Fibroblast of the conjunctiva (primary cell): Measurements from ENCODE around the gene GALNT2.

ENCODE experiments used
- DNase-seq: peaks from one replicate; pipeline ENCODE4 v3.0.0-alpha.2; 2010; ENCODE audit warnings: low read depth

Gene GALNT2

GRCh38 chr1:230112782-230113181, 45.7 kb downstream of the GALNT2 start:
- no peak for DNase-seq

- no peak for DNase-seq
These were observed 46.2 kb downstream of the GALNT2 start for GRCh38 chr1:230113235-230113592.

- peak; percentile 66 for DNase-seq
These were observed 46.7 kb downstream of the GALNT2 start for GRCh38 chr1:230113593-230114236.

- no peak for DNase-seq
These were observed 47.2 kb downstream of the GALNT2 start for GRCh38 chr1:230114237-230114651.

GRCh38 chr1:230117694-230118093, 50.7 kb downstream of the GALNT2 start:
- DNase-seq = no peak

- no peak for DNase-seq
These were observed 52.3 kb downstream of the GALNT2 start for GRCh38 chr1:230119340-230119739.

GRCh38 chr1:230120289-230120920, 53.4 kb downstream of the GALNT2 start:
- DNase-seq = no peak

- no peak for DNase-seq
These were observed 53.9 kb downstream of the GALNT2 start for GRCh38 chr1:230120921-230121381.

- no peak for DNase-seq
These were observed 54.9 kb downstream of the GALNT2 start for GRCh38 chr1:230121950-230122349.

- no peak for DNase-seq
These were observed 55.6 kb downstream of the GALNT2 start for GRCh38 chr1:230122366-230123279.

- DNase-seq = no peak
These were observed 56.5 kb downstream of the GALNT2 start for GRCh38 chr1:230123280-230124185.

- no peak for DNase-seq
These were observed 57.4 kb downstream of the GALNT2 start for GRCh38 chr1:230124186-230125128.

- DNase-seq = no peak
These were observed 58.1 kb downstream of the GALNT2 start for GRCh38 chr1:230125141-230125540.

- no peak for DNase-seq
These were observed 58.8 kb downstream of the GALNT2 start for GRCh38 chr1:230125640-230126528.

- no peak for DNase-seq
These were observed 59.6 kb downstream of the GALNT2 start for GRCh38 chr1:230126529-230127104.

- DNase-seq = no peak
These were observed 60.3 kb downstream of the GALNT2 start for GRCh38 chr1:230127105-230128054.

- no peak for DNase-seq
These were observed 61.7 kb downstream of the GALNT2 start for GRCh38 chr1:230128569-230129285.
